ENCODE measurements around the gene SNRPA1.

SNRPA1 gene

DNA sequence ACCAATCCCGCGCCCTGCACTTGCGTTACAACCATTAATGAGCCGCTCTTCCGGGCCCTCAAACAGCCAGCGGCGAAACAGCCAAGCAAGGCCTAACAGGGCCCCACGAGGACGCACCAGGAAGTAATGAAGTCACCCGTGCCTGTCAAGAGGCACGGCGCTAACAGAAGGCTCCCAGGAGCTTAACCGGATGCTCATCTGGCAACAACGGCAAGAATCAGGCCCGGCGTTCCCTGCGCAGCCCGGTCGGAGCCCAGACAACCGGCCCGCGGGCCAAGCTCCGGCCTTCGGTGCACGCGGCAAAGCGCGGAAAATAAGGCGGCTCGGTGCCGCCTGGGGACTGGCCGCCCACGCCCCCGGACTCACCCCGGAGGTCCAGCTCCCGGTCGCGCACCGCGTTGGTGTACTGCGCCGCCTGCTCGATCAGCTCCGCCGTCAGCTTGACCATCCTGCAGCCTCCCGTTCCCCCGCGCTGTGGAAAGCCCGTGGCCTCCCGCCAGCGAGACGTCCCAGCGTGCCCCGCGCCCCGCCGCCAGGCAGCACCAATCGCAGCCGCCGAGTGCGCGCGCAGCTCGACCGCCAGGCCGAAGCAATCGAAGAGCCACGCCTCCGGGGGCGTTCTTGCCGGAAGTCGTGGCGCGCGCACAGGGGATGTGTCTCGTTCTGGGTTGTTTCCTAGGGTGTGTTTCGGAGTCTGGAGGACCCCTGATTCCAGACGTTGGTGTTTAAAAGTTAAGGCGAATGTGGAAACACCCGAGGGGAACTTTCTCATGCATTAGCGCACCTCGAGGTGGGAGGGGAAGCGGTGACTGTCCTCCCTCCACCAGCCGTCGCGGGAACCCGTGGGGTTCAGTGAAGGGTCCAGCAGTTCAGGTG, at the start of gene SNRPA1:
Gene SNRPA1, minus strand, starts transcription at position 518 of the 876 bp plus-strand sequence. Its CDS starts 70 bp downstream, at position 448.
- peak; percentile 78 for DNase-seq (ENCODE audit: low read depth)
- peak within 1 kb of the TSS; percentile 95 for H3K4me3 ChIP-seq (ENCODE audit: low read depth, low read length)
- TF ChIP-seq, protein P1, sequence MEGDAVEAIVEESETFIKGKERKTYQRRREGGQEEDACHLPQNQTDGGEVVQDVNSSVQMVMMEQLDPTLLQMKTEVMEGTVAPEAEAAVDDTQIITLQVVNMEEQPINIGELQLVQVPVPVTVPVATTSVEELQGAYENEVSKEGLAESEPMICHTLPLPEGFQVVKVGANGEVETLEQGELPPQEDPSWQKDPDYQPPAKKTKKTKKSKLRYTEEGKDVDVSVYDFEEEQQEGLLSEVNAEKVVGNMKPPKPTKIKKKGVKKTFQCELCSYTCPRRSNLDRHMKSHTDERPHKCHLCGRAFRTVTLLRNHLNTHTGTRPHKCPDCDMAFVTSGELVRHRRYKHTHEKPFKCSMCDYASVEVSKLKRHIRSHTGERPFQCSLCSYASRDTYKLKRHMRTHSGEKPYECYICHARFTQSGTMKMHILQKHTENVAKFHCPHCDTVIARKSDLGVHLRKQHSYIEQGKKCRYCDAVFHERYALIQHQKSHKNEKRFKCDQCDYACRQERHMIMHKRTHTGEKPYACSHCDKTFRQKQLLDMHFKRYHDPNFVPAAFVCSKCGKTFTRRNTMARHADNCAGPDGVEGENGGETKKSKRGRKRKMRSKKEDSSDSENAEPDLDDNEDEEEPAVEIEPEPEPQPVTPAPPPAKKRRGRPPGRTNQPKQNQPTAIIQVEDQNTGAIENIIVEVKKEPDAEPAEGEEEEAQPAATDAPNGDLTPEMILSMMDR (IDR thresholded peaks at IDR 0.05; ENCODE audit: low read depth, low read length, missing control alignments) = no peak

DNA sequence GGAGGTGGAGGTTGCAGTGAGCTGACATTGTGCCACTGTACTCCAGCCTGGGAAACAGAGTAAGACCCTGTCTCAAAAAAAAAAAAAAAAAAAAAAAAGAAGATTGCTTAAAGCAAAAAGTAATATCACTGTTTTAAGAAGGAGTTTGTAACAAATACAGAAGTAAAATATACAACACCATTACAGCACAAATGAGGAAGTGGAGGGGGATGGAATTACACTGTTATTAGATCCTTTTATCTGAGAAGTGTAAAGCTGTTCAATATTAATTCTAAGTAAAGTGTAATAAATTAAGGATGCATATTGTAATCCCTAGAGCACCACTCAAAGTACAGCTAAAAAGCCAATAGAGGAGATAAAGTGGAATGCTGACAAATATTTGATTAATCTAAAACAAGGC, 47.0 kb upstream of the SNRPA1 start:
- TF ChIP-seq, protein P1 (IDR thresholded peaks at IDR 0.05; ENCODE audit: low read depth, low read length, missing control alignments) = no peak
- DNase-seq (ENCODE audit: low read depth) = no peak
- H3K4me3 ChIP-seq (ENCODE audit: low read depth, low read length) = no peak overlapping the region

- DNase-seq (ENCODE audit: low read depth) = no peak
- H3K4me3 ChIP-seq (ENCODE audit: low read depth, low read length) = no peak overlapping the region
- TF ChIP-seq, protein P1 (IDR thresholded peaks at IDR 0.05; ENCODE audit: low read depth, low read length, missing control alignments) = no peak
These were observed 43.5 kb upstream of the SNRPA1 start for GRCh38 chr15:101338502-101339057.

DNA sequence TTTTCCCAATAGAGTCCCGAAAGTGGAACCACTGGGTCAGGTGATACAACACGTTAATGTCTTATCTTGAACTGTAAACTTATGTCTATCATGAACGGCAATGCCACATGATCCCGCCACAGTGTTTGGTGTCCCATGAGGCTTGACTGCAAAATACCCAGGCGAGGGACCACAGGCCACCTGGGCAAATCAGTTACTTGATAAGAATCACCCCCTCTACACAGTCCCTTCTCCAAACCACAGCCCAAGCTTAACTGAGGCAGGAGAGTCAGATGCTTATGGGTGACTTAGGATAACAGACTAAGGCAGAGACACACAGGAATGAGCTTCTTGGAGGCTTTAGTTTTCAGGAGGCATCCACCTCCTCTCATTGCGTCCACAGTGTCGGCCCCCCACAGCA, 42.9 kb upstream of the SNRPA1 start:
- TF ChIP-seq, protein P1 (IDR thresholded peaks at IDR 0.05; ENCODE audit: low read depth, low read length, missing control alignments) = no peak
- DNase-seq (ENCODE audit: low read depth) = no peak
- H3K4me3 ChIP-seq (ENCODE audit: low read depth, low read length) = no peak overlapping the region

GRCh38 chr15:101333907-101334789, 39.1 kb upstream of the SNRPA1 start:
- DNase-seq (ENCODE audit: low read depth) = peak; percentile 19
- H3K4me3 ChIP-seq (ENCODE audit: low read depth, low read length) = peak overlapping the region; percentile 27; the same call in 1 of the 2 replicates

- TF ChIP-seq, protein P1 (IDR thresholded peaks at IDR 0.05; ENCODE audit: low read depth, low read length, missing control alignments) = no peak
- no peak for DNase-seq (ENCODE audit: low read depth)
- H3K4me3 ChIP-seq (ENCODE audit: low read depth, low read length) = no peak overlapping the region
These were observed 37.0 kb upstream of the SNRPA1 start for GRCh38 chr15:101332061-101332467.

DNA sequence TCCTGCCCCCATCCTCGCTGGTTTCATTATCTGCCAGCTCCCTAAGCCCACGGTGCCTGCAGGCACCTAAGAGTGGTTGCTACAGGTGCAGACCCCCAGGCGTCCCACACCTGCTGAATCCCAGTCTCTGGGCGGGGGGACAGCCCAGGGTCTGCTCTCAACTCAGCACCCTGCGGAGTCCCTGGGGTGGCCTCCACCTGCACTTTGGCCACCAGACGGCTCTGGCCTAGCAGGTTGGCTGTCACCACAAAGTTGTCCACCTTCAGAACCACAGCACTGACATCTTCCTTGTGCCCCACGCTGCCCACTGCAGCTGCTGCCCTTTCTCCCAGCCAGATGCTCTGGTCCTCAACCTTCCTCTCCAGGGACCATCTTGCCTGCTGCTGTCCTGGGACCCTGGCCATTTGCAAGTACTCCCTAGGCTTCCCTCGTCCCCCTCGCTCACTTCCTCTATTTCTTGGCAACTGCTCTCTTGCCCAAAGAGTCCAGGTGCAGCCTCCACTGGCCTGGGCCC, 34.9 kb upstream of the SNRPA1 start:
- no peak for DNase-seq (ENCODE audit: low read depth)
- TF ChIP-seq, protein P1 (IDR thresholded peaks at IDR 0.05; ENCODE audit: low read depth, low read length, missing control alignments) = no peak
- no peak overlapping the region for H3K4me3 ChIP-seq (ENCODE audit: low read depth, low read length)
